ENCODE results near the gene SGSM1. TPM values are rescaled to one million over a fixed set of nuclear protein-coding genes. Genes with fewer than 3 reads are reported as not detected.

Gene SGSM1
- total and polyA plus RNA-seq, 2 of the 4 experiments (the other 2 are of a cell fraction) = not detected

- ATAC-seq (ENCODE audit: low read depth) = no peak
- Histone ChIP-seq H3K23ac (ENCODE audit: low read depth, low read length) (no peak overlapping the region), H3K4ac (ENCODE audit: low read depth, low read length) (no peak overlapping the region), H2BK120ac (ENCODE audit: low read depth, low read length) (no peak overlapping the region), H4K20me1 (ENCODE audit: insufficient read depth, low read length) (no peaks in the 10 kb centered on the region), H2BK15ac (ENCODE audit: low read depth, low read length) (no peak overlapping the region), H3K36me3 (ENCODE audit: control insufficient read depth, insufficient read depth, low read length) (no peaks in the 10 kb centered on the region), H2BK5ac (ENCODE audit: low read depth, low read length, poor library complexity, severe bottlenecking) (no peak overlapping the region), H2AK9ac (replicated peaks; ENCODE audit: low read depth, low read length, poor library complexity) (no peak overlapping the region), H3K9me3 (ENCODE audit: control insufficient read depth, insufficient read depth, low read length) (no peaks in the 10 kb centered on the region), H3K4me1 (ENCODE audit: control insufficient read depth, insufficient read depth, low read length) (no peaks in the 10 kb centered on the region), H3K14ac (replicated peaks; ENCODE audit: low read depth, low read length) (no peak overlapping the region), H3K18ac (ENCODE audit: low read depth, low read length) (no peak overlapping the region), H3K79me1 (ENCODE audit: low read depth in 1 of 2, low read length in 2 of 2) (no peaks in the 10 kb centered on the region), H4K8ac (ENCODE audit: low read depth in 2 of 2, low read length in 2 of 2) (no peak overlapping the region), H3K9ac (ENCODE audit: low read depth, low read length) (no peak overlapping the region), H4K5ac (ENCODE audit: low read depth, low read length) (no peak overlapping the region), H2BK20ac (ENCODE audit: low read depth, low read length) (no peak overlapping the region), H4K91ac (ENCODE audit: insufficient read depth, low read depth, low read length) (no peak overlapping the region), H3K4me2 (ENCODE audit: low read depth, low read length) (no peak overlapping the region), H3K56ac (ENCODE audit: extremely low read depth, insufficient read depth, low read length) (no peak overlapping the region), H2AFZ (replicated peaks; ENCODE audit: low read length, poor library complexity) (no peak overlapping the region), H2AK5ac (ENCODE audit: low read depth, low read length) (no peak overlapping the region), H3K27ac (ENCODE audit: insufficient read depth, low read length) (no peak overlapping the region), H3K4me3 (ENCODE audit: insufficient read depth, low read depth, low read length) (no peak overlapping the region), H3K9me1 (ENCODE audit: insufficient read depth, low read length) (no peaks in the 10 kb centered on the region), H3K27me3 (ENCODE audit: control insufficient read depth, insufficient read depth, low read length) (peaks cover 13% of the 10 kb centered on the region)
- no TSS peak for BruUV-seq (replicated peaks)
- in situ Hi-C loops (cut with MboI; ENCODE audit: low sequenced_read_pairs) = no loop called here
- DNase-seq = no peak
- 80% methylated on average over 4 of the region's 10 CpGs; no CpG with 5 or more reads in 1 of the 2 experiments for WGBS, 2 experiments (ENCODE audit: extremely low coverage in 2 of 2, insufficient read length in 1 of 2)
- TF ChIP-seq CHD1 (IDR thresholded peaks at IDR 0.05; ENCODE audit: low read depth, low read length) (no peak), FOS (IDR thresholded peaks at IDR 0.05; ENCODE audit: low read depth, low read length) (no peak), ELK1 (IDR thresholded peaks at IDR 0.05; ENCODE audit: borderline replicate concordance, low read depth, low read length) (no peak)
- CTCF ChIA-PET = no interaction called here
- dilution Hi-C loops (cut with HindIII; ENCODE audit: low sequenced_read_pairs, unreplicated experiment) = no loop called here
- intact Hi-C loops (cut with micrococcal nuclease) = no loop called here
- POLR2A ChIA-PET (ENCODE audit: unreplicated experiment) = no interaction called here
These were observed 25.7 kb downstream of the SGSM1 start for GRCh38 chr22:24831687-24832086.

All from IMR-90 (cell line).